GM21786 (cell line): ENCODE measurements around the gene GIPC2.

Experiments used
- ATAC-seq: cut with Tn5 transposase; IDR thresholded peaks from one replicate; pipeline ENCODE4 v1.9.1; 2021; ENCODE audit not compliant: unreplicated experiment

The GIPC2 gene

GRCh38 chr1:78142736-78143135 is 97.0 kb downstream of the GIPC2 start:
- no peak for ATAC-seq

- peak; percentile 85 for ATAC-seq
These were observed 97.4 kb downstream of the GIPC2 start for GRCh38 chr1:78143152-78143551.

GRCh38 chr1:78143673-78144072 is 97.9 kb downstream of the GIPC2 start:
- no peak for ATAC-seq

- peak; percentile 68 for ATAC-seq
These were observed 99.4 kb downstream of the GIPC2 start for GRCh38 chr1:78145105-78145580.

- no peak for ATAC-seq
These were observed 100.5 kb downstream of the GIPC2 start for GRCh38 chr1:78146205-78146771.

GRCh38 chr1:78147031-78147430 is 101.3 kb downstream of the GIPC2 start:
- no peak for ATAC-seq

GRCh38 chr1:78153092-78153736 is 107.4 kb downstream of the GIPC2 start:
- ATAC-seq: no peak

- ATAC-seq: no peak
These were observed 109.4 kb downstream of the GIPC2 start for GRCh38 chr1:78155121-78155520.

- no peak for ATAC-seq
These were observed 111.2 kb downstream of the GIPC2 start for GRCh38 chr1:78156805-78157521.

- ATAC-seq: no peak
These were observed 120.0 kb downstream of the GIPC2 start for GRCh38 chr1:78165816-78166215.

- no peak for ATAC-seq
These were observed 122.5 kb downstream of the GIPC2 start for GRCh38 chr1:78168306-78168705.

- no peak for ATAC-seq
These were observed 125.1 kb downstream of the GIPC2 start for GRCh38 chr1:78170859-78171258.

- ATAC-seq: no peak
These were observed 126.2 kb downstream of the GIPC2 start for GRCh38 chr1:78171736-78172590.

- ATAC-seq: no peak
These were observed 130.7 kb downstream of the GIPC2 start for GRCh38 chr1:78176448-78176847.

GRCh38 chr1:78177708-78178270 is 132.0 kb downstream of the GIPC2 start:
- no peak for ATAC-seq

- no peak for ATAC-seq
These were observed 133.1 kb downstream of the GIPC2 start for GRCh38 chr1:78178816-78179215.

- no peak for ATAC-seq
These were observed 138.8 kb downstream of the GIPC2 start for GRCh38 chr1:78184460-78185072.
